HEK293 (cell line): Measurements from ENCODE around the gene SHROOM4.

Experiments used
- BCL11B ChIP-seq: fragments of 450-650 bp; formaldehyde crosslinking; IDR thresholded peaks from 2 replicates; pipeline ENCODE4 v1.5.1; 2016; ENCODE audit warnings: low read depth, missing biosample characterization, missing genetic modification characterization
- GLI4 ChIP-seq: fragments of 450-650 bp; formaldehyde crosslinking; IDR thresholded peaks from 2 replicates; pipeline ENCODE4 v1.5.1; 2016; ENCODE audit warnings: missing biosample characterization, missing genetic modification characterization
- HOXA7 ChIP-seq: sonication (generic); formaldehyde crosslinking; IDR thresholded peaks from 2 replicates; pipeline ENCODE4 v1.8.1; 2022; ENCODE audit warnings: missing genetic modification reagents, borderline replicate concordance
- MZF1 ChIP-seq: fragments of 450-650 bp; formaldehyde crosslinking; IDR thresholded peaks from 2 replicates; pipeline ENCODE4 v1.5.1; 2017; ENCODE audit warnings: missing biosample characterization, missing genetic modification characterization, borderline replicate concordance
- TCF7L2 ChIP-seq: IDR thresholded peaks from 2 replicates; pipeline ENCODE4 v1.6.1; 2011; ENCODE audit warnings: low read depth, mild to moderate bottlenecking, inconsistent platforms, low read length, moderate library complexity, borderline replicate concordance
- ZBTB17 ChIP-seq: fragments of 450-650 bp; formaldehyde crosslinking; IDR thresholded peaks from 2 replicates; pipeline ENCODE4 v1.5.1; 2016; ENCODE audit warnings: missing biosample characterization, missing genetic modification characterization
- ZNF155 ChIP-seq: fragments of 450-650 bp; formaldehyde crosslinking; IDR thresholded peaks from 2 replicates; pipeline ENCODE4 v1.5.1; 2016; ENCODE audit warnings: missing biosample characterization, missing genetic modification characterization
- ZNF350 ChIP-seq: fragments of 450-650 bp; formaldehyde crosslinking; IDR thresholded peaks from 2 replicates; pipeline ENCODE4 v1.5.0; 2017; ENCODE audit warnings: missing biosample characterization, mild to moderate bottlenecking, missing genetic modification characterization
- TF ChIP-seq, protein P1 (sequence below): fragments of 450-650 bp; formaldehyde crosslinking; IDR thresholded peaks from 2 replicates; pipeline ENCODE4 v1.5.1; 2016; ENCODE audit warnings: missing biosample characterization, missing genetic modification characterization
- TF ChIP-seq, protein P2 (sequence below): fragments of 450-650 bp; formaldehyde crosslinking; IDR thresholded peaks from 2 replicates; pipeline ENCODE4 v1.5.1; 2016; ENCODE audit warnings: missing biosample characterization, missing genetic modification characterization

DNA sequence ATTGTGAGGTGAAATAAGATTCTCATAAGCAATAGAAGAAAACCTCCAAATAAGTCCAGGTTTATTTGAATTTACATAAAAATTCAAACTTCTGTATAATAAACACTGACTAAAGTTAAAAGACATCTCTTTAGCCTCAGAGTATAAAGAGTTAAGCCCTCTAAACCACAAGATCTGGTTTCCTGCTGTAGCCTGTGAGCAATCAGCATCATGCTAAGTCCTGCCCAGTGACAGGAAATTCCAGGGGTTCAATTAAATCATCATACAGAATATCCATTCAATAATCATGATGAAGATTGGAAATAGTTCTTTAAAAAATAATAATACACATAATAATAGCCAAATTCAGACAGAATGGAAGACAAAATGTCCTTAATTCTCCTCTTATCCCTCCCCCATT lies 204.2 kb downstream of the SHROOM4 start:
- TF ChIP-seq, protein P1, sequence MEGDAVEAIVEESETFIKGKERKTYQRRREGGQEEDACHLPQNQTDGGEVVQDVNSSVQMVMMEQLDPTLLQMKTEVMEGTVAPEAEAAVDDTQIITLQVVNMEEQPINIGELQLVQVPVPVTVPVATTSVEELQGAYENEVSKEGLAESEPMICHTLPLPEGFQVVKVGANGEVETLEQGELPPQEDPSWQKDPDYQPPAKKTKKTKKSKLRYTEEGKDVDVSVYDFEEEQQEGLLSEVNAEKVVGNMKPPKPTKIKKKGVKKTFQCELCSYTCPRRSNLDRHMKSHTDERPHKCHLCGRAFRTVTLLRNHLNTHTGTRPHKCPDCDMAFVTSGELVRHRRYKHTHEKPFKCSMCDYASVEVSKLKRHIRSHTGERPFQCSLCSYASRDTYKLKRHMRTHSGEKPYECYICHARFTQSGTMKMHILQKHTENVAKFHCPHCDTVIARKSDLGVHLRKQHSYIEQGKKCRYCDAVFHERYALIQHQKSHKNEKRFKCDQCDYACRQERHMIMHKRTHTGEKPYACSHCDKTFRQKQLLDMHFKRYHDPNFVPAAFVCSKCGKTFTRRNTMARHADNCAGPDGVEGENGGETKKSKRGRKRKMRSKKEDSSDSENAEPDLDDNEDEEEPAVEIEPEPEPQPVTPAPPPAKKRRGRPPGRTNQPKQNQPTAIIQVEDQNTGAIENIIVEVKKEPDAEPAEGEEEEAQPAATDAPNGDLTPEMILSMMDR (tag by site-specific recombination), result no peak
- TF ChIP-seq GLI4 (tag by site-specific recombination), result no peak
- no peak for TF ChIP-seq MZF1
- no peak for TF ChIP-seq BCL11B (tag by site-specific recombination)
- no peak for TF ChIP-seq HOXA7 (CRISPR knock-in tag)
- no peak for TF ChIP-seq ZNF350 (tag by site-specific recombination)
- TF ChIP-seq ZNF155, result no peak
- TF ChIP-seq, protein P2, sequence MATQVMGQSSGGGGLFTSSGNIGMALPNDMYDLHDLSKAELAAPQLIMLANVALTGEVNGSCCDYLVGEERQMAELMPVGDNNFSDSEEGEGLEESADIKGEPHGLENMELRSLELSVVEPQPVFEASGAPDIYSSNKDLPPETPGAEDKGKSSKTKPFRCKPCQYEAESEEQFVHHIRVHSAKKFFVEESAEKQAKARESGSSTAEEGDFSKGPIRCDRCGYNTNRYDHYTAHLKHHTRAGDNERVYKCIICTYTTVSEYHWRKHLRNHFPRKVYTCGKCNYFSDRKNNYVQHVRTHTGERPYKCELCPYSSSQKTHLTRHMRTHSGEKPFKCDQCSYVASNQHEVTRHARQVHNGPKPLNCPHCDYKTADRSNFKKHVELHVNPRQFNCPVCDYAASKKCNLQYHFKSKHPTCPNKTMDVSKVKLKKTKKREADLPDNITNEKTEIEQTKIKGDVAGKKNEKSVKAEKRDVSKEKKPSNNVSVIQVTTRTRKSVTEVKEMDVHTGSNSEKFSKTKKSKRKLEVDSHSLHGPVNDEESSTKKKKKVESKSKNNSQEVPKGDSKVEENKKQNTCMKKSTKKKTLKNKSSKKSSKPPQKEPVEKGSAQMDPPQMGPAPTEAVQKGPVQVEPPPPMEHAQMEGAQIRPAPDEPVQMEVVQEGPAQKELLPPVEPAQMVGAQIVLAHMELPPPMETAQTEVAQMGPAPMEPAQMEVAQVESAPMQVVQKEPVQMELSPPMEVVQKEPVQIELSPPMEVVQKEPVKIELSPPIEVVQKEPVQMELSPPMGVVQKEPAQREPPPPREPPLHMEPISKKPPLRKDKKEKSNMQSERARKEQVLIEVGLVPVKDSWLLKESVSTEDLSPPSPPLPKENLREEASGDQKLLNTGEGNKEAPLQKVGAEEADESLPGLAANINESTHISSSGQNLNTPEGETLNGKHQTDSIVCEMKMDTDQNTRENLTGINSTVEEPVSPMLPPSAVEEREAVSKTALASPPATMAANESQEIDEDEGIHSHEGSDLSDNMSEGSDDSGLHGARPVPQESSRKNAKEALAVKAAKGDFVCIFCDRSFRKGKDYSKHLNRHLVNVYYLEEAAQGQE (tag by site-specific recombination), result no peak
- no peak for TF ChIP-seq TCF7L2
- TF ChIP-seq ZBTB17 (tag by site-specific recombination), result no peak
